ENCODE results near the gene APOC4. TPM values are rescaled to one million over a fixed set of nuclear protein-coding genes. Genes with fewer than 3 reads are reported as not detected.

Gene APOC4
- total RNA-seq, 1 experiment from 2014 or later, result not detected

DNA sequence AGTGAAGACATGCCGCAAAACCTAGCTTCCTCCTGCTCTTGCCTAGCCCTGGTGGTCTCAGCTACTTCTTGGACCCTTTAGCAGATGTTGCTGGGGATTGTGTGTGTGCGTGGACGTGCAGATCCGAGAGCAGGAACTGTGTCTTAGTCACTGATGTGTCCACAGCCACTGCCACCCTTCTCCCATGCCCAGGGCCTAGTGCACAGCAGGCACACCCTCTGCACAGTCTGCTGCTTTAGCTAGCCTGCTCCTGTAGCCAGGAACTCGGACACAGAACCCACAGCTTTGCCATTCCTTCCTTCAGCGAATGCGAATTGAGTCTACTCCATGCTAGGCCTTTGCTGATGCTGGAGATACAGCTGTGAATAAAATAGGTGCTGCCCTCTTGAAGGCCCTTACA is 15.5 kb downstream of the APOC4 start:
- POLR2A ChIA-PET, result no interaction called here

GRCh38 chr19:44958090-44958489 is 16.1 kb downstream of the APOC4 start:
- Histone ChIP-seq H3K4me3 (ENCODE audit: low read depth in 2 of 2, low read length in 2 of 2) (no peak overlapping the region), H3K27ac (ENCODE audit: low read length) (no peak overlapping the region), H3K9me3 (ENCODE audit: control insufficient read depth, insufficient read depth, low read depth, low read length) (no peaks in the 10 kb centered on the region), H3K4me1 (ENCODE audit: control insufficient read depth, insufficient read depth, low read length) (peaks cover 4% of the 10 kb centered on the region; the same call in 1 of the 2 replicates), H3K27me3 (ENCODE audit: control insufficient read depth, insufficient read depth, low read length) (no peaks in the 10 kb centered on the region), H3K36me3 (ENCODE audit: control insufficient read depth, insufficient read depth, low read length) (no peaks in the 10 kb centered on the region; the same call in 1 of the 2 replicates)
- CTCF ChIA-PET, result no interaction called here
- intact Hi-C loops (cut with micrococcal nuclease; ENCODE audit: unreplicated experiment), result no loop called here
- DNase-seq (ENCODE audit: low read depth, low spot score) (no peak), ATAC-seq (no peak)
- no TSS peak for BruUV-seq (replicated peaks)
- in situ Hi-C loops (cut with HindIII; ENCODE audit: low pct_unique_long_range_greater_than_20kb, low sequenced_read_pairs), result no loop called here
- TF ChIP-seq TCF7L2 (IDR thresholded peaks at IDR 0.05; ENCODE audit: low read depth, low read length) (no peak), POLR2AphosphoS5 (IDR thresholded peaks at IDR 0.05; ENCODE audit: low read depth, low read length) (no peak), REST (IDR thresholded peaks at IDR 0.05; ENCODE audit: insufficient read depth in 1 of 2, low read depth in 2 of 2, low read length in 1 of 2) (no peak), SIN3A (IDR thresholded peaks at IDR 0.05; ENCODE audit: borderline replicate concordance, insufficient read depth, low read depth, low read length) (no peak)
- TF ChIP-seq, protein P1, sequence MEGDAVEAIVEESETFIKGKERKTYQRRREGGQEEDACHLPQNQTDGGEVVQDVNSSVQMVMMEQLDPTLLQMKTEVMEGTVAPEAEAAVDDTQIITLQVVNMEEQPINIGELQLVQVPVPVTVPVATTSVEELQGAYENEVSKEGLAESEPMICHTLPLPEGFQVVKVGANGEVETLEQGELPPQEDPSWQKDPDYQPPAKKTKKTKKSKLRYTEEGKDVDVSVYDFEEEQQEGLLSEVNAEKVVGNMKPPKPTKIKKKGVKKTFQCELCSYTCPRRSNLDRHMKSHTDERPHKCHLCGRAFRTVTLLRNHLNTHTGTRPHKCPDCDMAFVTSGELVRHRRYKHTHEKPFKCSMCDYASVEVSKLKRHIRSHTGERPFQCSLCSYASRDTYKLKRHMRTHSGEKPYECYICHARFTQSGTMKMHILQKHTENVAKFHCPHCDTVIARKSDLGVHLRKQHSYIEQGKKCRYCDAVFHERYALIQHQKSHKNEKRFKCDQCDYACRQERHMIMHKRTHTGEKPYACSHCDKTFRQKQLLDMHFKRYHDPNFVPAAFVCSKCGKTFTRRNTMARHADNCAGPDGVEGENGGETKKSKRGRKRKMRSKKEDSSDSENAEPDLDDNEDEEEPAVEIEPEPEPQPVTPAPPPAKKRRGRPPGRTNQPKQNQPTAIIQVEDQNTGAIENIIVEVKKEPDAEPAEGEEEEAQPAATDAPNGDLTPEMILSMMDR (IDR thresholded peaks at IDR 0.05), result no peak
- POLR2A ChIA-PET, result interaction anchor here (0.5 kb wide), 1 partner anchor 141 kb away, joined by 3 read pairs; no protein-coding TSS in a partner anchor

More for the DNA sequence above, 15.5 kb downstream of the APOC4 start:
- Histone ChIP-seq H3K4me3 (ENCODE audit: low read depth in 2 of 2, low read length in 2 of 2) (no peak overlapping the region), H3K27ac (ENCODE audit: low read length) (no peak overlapping the region), H3K4me1 (ENCODE audit: control insufficient read depth, insufficient read depth, low read length) (peaks cover 4% of the 10 kb centered on the region; the same call in 1 of the 2 replicates), H3K9me3 (ENCODE audit: control insufficient read depth, insufficient read depth, low read depth, low read length) (no peaks in the 10 kb centered on the region), H3K27me3 (ENCODE audit: control insufficient read depth, insufficient read depth, low read length) (no peaks in the 10 kb centered on the region), H3K36me3 (ENCODE audit: control insufficient read depth, insufficient read depth, low read length) (no peaks in the 10 kb centered on the region; the same call in 1 of the 2 replicates)
- CTCF ChIA-PET, result no interaction called here
- in situ Hi-C loops (cut with HindIII; ENCODE audit: low pct_unique_long_range_greater_than_20kb, low sequenced_read_pairs), result no loop called here
- DNase-seq (ENCODE audit: low read depth, low spot score) (no peak), ATAC-seq (no peak)
- TF ChIP-seq REST (IDR thresholded peaks at IDR 0.05; ENCODE audit: insufficient read depth in 1 of 2, low read depth in 2 of 2, low read length in 1 of 2), result no peak
- TF ChIP-seq, protein P1 (IDR thresholded peaks at IDR 0.05), result no peak
- no peak for TF ChIP-seq SIN3A (IDR thresholded peaks at IDR 0.05; ENCODE audit: borderline replicate concordance, insufficient read depth, low read depth, low read length)
- TF ChIP-seq TCF7L2 (IDR thresholded peaks at IDR 0.05; ENCODE audit: low read depth, low read length), result no peak
- TF ChIP-seq POLR2AphosphoS5 (IDR thresholded peaks at IDR 0.05; ENCODE audit: low read depth, low read length), result no peak
- BruUV-seq (replicated peaks), result no TSS peak
- intact Hi-C loops (cut with micrococcal nuclease; ENCODE audit: unreplicated experiment), result no loop called here

All from Panc1 (cell line).